Cerebellar nuclear complex (tissue), 1 donor: ENCODE measurements around the gene MICB.
A peak's percentile ranks its signal among the peaks of the same experiment; 100 is the strongest.
"Not testable (repeated sequence)": the region's sequence is repeated elsewhere in the genome, so short reads cannot be mapped to it uniquely, and the experiment has no call there.

ENCODE experiments used
- DNase-seq, 2 experiments: peaks; one replicate each; lab custom pipeline; 2025; lab: John Stamatoyannopoulos, UW

MICB gene

GRCh38 chr6:31497531-31498476, at the start of gene MICB:
TSS of gene MICB (plus strand) at chr6:31498145. CDS start at chr6:31498194, 49 bp downstream.
- DNase-seq, result peak in 1 of 2 experiments; percentile 6

GRCh38 chr6:31450751-31451150, 47.2 kb upstream of the MICB start:
- no peak for DNase-seq

- DNase-seq, result no peak
Measured at GRCh38 chr6:31452859-31453258, 45.1 kb upstream of the MICB start.

GRCh38 chr6:31453259-31453658, 44.7 kb upstream of the MICB start:
- DNase-seq, result no peak

GRCh38 chr6:31459864-31460263, 38.1 kb upstream of the MICB start:
- not testable (repeated sequence) for DNase-seq

- DNase-seq, result no peak
Measured at GRCh38 chr6:31460361-31461025, 37.5 kb upstream of the MICB start.

GRCh38 chr6:31462026-31462963, 35.6 kb upstream of the MICB start:
- DNase-seq, result no peak

GRCh38 chr6:31462964-31463870, 34.7 kb upstream of the MICB start:
- peak in 1 of 2 experiments; percentile 46 for DNase-seq

- DNase-seq, result no peak
Measured at GRCh38 chr6:31464252-31465184, 33.4 kb upstream of the MICB start.

GRCh38 chr6:31465185-31465536, 32.8 kb upstream of the MICB start:
- DNase-seq, result no peak

- DNase-seq, result no peak
Measured at GRCh38 chr6:31465718-31466117, 32.2 kb upstream of the MICB start.

GRCh38 chr6:31466466-31466865, 31.5 kb upstream of the MICB start:
- no peak for DNase-seq

- DNase-seq, result no peak
Measured at GRCh38 chr6:31467151-31467550, 30.8 kb upstream of the MICB start.

- DNase-seq, result no peak
Measured at GRCh38 chr6:31468311-31468710, 29.6 kb upstream of the MICB start.

GRCh38 chr6:31470801-31471200, 27.1 kb upstream of the MICB start:
- no peak for DNase-seq

- no peak for DNase-seq
Measured at GRCh38 chr6:31471711-31472110, 26.2 kb upstream of the MICB start.

GRCh38 chr6:31472259-31472658, 25.7 kb upstream of the MICB start:
- DNase-seq, result no peak

- DNase-seq, result no peak
Measured at GRCh38 chr6:31473244-31473643, 24.7 kb upstream of the MICB start.

GRCh38 chr6:31473780-31474761, 23.9 kb upstream of the MICB start:
- DNase-seq, result no peak
